Liver (tissue), 9 donors: ENCODE results near the gene NFIB. TPM values are rescaled to one million over a fixed set of nuclear protein-coding genes. Genes with fewer than 3 reads are reported as not detected.

ENCODE experiments used
- DNase-seq: peaks from one replicate; pipeline ENCODE4 v3.0.0-alpha.2; 2017; ENCODE audit warnings: low spot score
- H3K27ac ChIP-seq, 2 donors: one replicate each; pipeline ENCODE4 v1.7.0; 2013; ENCODE audit warnings: inconsistent platforms in 2 of 2, low read length in 2 of 2, control low read depth in 1 of 2, low read depth in 1 of 2, mild to moderate bottlenecking in 1 of 2
- H3K27me3 ChIP-seq, 4 donors: one replicate each; pipeline versions ENCODE4 v1.6.1 to v1.7.0; 2013; ENCODE audit warnings: low read length in 3 of 4, inconsistent platforms in 1 of 4, mild to moderate bottlenecking in 1 of 4, moderate library complexity in 1 of 4; ENCODE audit not compliant: control insufficient read depth in 4 of 4, insufficient read depth in 4 of 4
- H3K36me3 ChIP-seq, 4 donors: one replicate each; pipeline versions ENCODE4 v1.6.1 to v1.7.0; 2013; ENCODE audit warnings: low read length in 3 of 4, mild to moderate bottlenecking in 3 of 4, low read depth in 1 of 4, moderate library complexity in 1 of 4; ENCODE audit not compliant: control insufficient read depth in 4 of 4, insufficient read depth in 3 of 4
- H3K4me1 ChIP-seq, 4 donors: one replicate each; pipeline versions ENCODE4 v1.6.1 to v1.7.0; 2013; ENCODE audit warnings: low read length in 3 of 4, mild to moderate bottlenecking in 3 of 4, moderate library complexity in 1 of 4; ENCODE audit not compliant: control insufficient read depth in 4 of 4, insufficient read depth in 4 of 4
- H3K4me3 ChIP-seq, 3 donors: one replicate each; pipeline versions ENCODE4 v1.6.1 to v1.7.0; 2013; ENCODE audit warnings: low read length in 3 of 3, control low read depth in 1 of 3, low read depth in 1 of 3, mild to moderate bottlenecking in 1 of 3
- H3K9ac ChIP-seq, 2 donors: one replicate each; pipeline ENCODE4 v1.7.0; 2013; ENCODE audit warnings: low read length in 2 of 2, mild to moderate bottlenecking in 2 of 2, moderate library complexity in 2 of 2, control low read depth in 1 of 2, low read depth in 1 of 2
- H3K9me3 ChIP-seq, 4 donors: one replicate each; pipeline versions ENCODE4 v1.6.1 to v1.7.0; 2013; ENCODE audit warnings: low read length in 3 of 4; ENCODE audit not compliant: control insufficient read depth in 4 of 4
- ATF3 ChIP-seq: IDR thresholded peaks from 2 replicates; pipeline ENCODE4 v1.6.1; 2016; ENCODE audit warnings: antibody characterized with exemption
- CTCF ChIP-seq: fragments of 150-350 bp; IDR thresholded peaks from 2 replicates; pipeline ENCODE4 v1.5.1; 2017; ENCODE audit warnings: improper control_type of control experiment, low read depth, low read length; ENCODE audit not compliant: missing input control
- FOXA1 ChIP-seq: IDR thresholded peaks from 2 replicates; pipeline ENCODE4 v1.6.1; 2016; ENCODE audit warnings: antibody characterized with exemption
- FOXA2 ChIP-seq: IDR thresholded peaks from 2 replicates; pipeline ENCODE4 v1.6.1; 2016; ENCODE audit warnings: antibody characterized with exemption
- GABPA ChIP-seq, 2 donors: IDR thresholded peaks in 1 of 2; conservative IDR thresholded peaks in 1 of 2; 2 replicates each; pipeline ENCODE4 v1.6.1; 2016; ENCODE audit warnings: antibody characterized with exemption in 2 of 2, mild to moderate bottlenecking in 1 of 2, moderate library complexity in 1 of 2
- HNF4G ChIP-seq: IDR thresholded peaks from 2 replicates; pipeline ENCODE4 v1.6.1; 2016; ENCODE audit warnings: antibody characterized with exemption
- JUND ChIP-seq, 2 donors: IDR thresholded peaks; 2 replicates each; pipeline ENCODE4 v1.6.1; 2016; ENCODE audit warnings: antibody characterized with exemption in 2 of 2
- MAX ChIP-seq: IDR thresholded peaks from 2 replicates; pipeline ENCODE4 v1.6.1; 2016; ENCODE audit warnings: antibody characterized with exemption
- RAD21 ChIP-seq, 2 donors: IDR thresholded peaks; 2 replicates each; pipeline ENCODE4 v1.6.1; 2016; ENCODE audit warnings: antibody characterized with exemption in 2 of 2, mild to moderate bottlenecking in 2 of 2
- REST ChIP-seq: IDR thresholded peaks from 2 replicates; pipeline ENCODE4 v1.6.1; 2016; ENCODE audit warnings: antibody characterized with exemption, mild to moderate bottlenecking
- RXRA ChIP-seq, 2 donors: IDR thresholded peaks; 2 replicates each; pipeline ENCODE4 v1.6.1; 2017 to 2018; ENCODE audit warnings: antibody characterized with exemption in 2 of 2, mild to moderate bottlenecking in 1 of 2
- SP1 ChIP-seq: IDR thresholded peaks from 2 replicates; pipeline ENCODE4 v1.6.1; 2018; ENCODE audit warnings: antibody characterized with exemption, mild to moderate bottlenecking
- TAF1 ChIP-seq: conservative IDR thresholded peaks from 2 replicates; pipeline ENCODE4 v1.6.1; 2016; ENCODE audit warnings: antibody characterized with exemption, mild to moderate bottlenecking
- YY1 ChIP-seq: IDR thresholded peaks from 2 replicates; pipeline ENCODE4 v1.6.1; 2016; ENCODE audit warnings: antibody characterized with exemption, mild to moderate bottlenecking
- ZBTB33 ChIP-seq: IDR thresholded peaks from 2 replicates; pipeline ENCODE4 v1.6.1; 2016; ENCODE audit warnings: antibody characterized with exemption
- WGBS: extraction: QIAGEN DNeasy Blood & Tissue Kit; methylation state at CpG from one replicate; pipeline ENCODE4 v1.1.7; 2013; 5-methylcytosine and 5-hydroxymethylcytosine counted together
- polyA plus RNA-seq, 2 donors: library from polyadenylated mRNA; stranded (reverse) in 1 of 2; unstranded in 1 of 2; fragments of 200-250 nt in 1 of 2; fragments of >200 nt in 1 of 2; fragmentation: Nextera tagmentation in 1 of 2; extraction: Ambion mirVana in 1 of 2; gene quantifications; one replicate each; pipeline versions ENCODE4 v1.2.1 to v1.2.3, GENCODE V29; 2013 to 2015
- total RNA-seq, 2 donors: library from RNA; depleted of rRNA; stranded (reverse); fragments of >200 nt; gene quantifications; one replicate each; pipeline ENCODE4 v1.2.3, GENCODE V29; 2014
- donor health status: healthy.
- donor health status: healthy.
- donor health status: healthy.
- donor health status: healthy.
- donor health status: healthy.

NFIB gene
- total and polyA plus RNA-seq, 4 donors: 3.2 to 23.2 (median 8.0) TPM

GRCh38 chr9:14232111-14232510 lies 81.8 kb downstream of the NFIB start:
- WGBS: 91% methylated on average over 8 of the region's 8 CpGs
- H3K27me3 ChIP-seq: no peaks in the 10 kb centered on the region
- H3K4me1 ChIP-seq: peaks cover 0 to 11% (median 7%) of the 10 kb centered on the region in 4 donors
- no peak overlapping the region for H3K27ac ChIP-seq
- H3K9me3 ChIP-seq: no peaks in the 10 kb centered on the region
- H3K4me3 ChIP-seq: no peak overlapping the region
- no peak for TF ChIP-seq JUND (IDR thresholded peaks at IDR 0.05)
- TF ChIP-seq ATF3: no peak
- TF ChIP-seq RAD21 (IDR thresholded peaks at IDR 0.05): no peak
- TF ChIP-seq ZBTB33: no peak
- no peak for TF ChIP-seq FOXA2
- no peak for TF ChIP-seq SP1
- no peak for TF ChIP-seq TAF1
- no peak for TF ChIP-seq YY1
- DNase-seq: no peak
- H3K36me3 ChIP-seq: peaks cover 0 to 4% (median 1%) of the 10 kb centered on the region in 4 donors
- no peak overlapping the region for H3K9ac ChIP-seq

GRCh38 chr9:14231196-14231990 lies 82.5 kb downstream of the NFIB start:
- Histone ChIP-seq H3K36me3 (peaks cover 0 to 4% (median 1%) of the 10 kb centered on the region in 4 donors), H3K4me3 (no peak overlapping the region), H3K27ac (no peak overlapping the region), H3K4me1 (peaks cover 0 to 6% (median 2%) of the 10 kb centered on the region in 4 donors), H3K9me3 (no peaks in the 10 kb centered on the region), H3K9ac (no peak overlapping the region), H3K27me3 (no peaks in the 10 kb centered on the region)
- 81% methylated on average over 5 of the region's 5 CpGs for WGBS
- no peak for DNase-seq
- no peak for TF ChIP-seq RAD21 (IDR thresholded peaks at IDR 0.05)
- no peak for TF ChIP-seq MAX
- TF ChIP-seq TAF1: no peak
- TF ChIP-seq ATF3: no peak
- TF ChIP-seq REST: no peak
- TF ChIP-seq CTCF: no peak
- TF ChIP-seq FOXA2: no peak
- no peak for TF ChIP-seq SP1
- no peak for TF ChIP-seq FOXA1
- no peak for TF ChIP-seq HNF4G
- TF ChIP-seq ZBTB33: no peak
- TF ChIP-seq RXRA (IDR thresholded peaks at IDR 0.05): no peak
- TF ChIP-seq GABPA (IDR thresholded peaks at IDR 0.05 in 1 of 2, conservative IDR thresholded peaks at IDR 0.05 in 1 of 2): no peak
